ENCODE measurements around the gene AJAP1. TPM values are rescaled to one million over a fixed set of nuclear protein-coding genes. Genes with fewer than 3 reads are reported as not detected.

AJAP1 gene
- total RNA-seq, 1 experiment from 2014 or later, result not detected

DNA sequence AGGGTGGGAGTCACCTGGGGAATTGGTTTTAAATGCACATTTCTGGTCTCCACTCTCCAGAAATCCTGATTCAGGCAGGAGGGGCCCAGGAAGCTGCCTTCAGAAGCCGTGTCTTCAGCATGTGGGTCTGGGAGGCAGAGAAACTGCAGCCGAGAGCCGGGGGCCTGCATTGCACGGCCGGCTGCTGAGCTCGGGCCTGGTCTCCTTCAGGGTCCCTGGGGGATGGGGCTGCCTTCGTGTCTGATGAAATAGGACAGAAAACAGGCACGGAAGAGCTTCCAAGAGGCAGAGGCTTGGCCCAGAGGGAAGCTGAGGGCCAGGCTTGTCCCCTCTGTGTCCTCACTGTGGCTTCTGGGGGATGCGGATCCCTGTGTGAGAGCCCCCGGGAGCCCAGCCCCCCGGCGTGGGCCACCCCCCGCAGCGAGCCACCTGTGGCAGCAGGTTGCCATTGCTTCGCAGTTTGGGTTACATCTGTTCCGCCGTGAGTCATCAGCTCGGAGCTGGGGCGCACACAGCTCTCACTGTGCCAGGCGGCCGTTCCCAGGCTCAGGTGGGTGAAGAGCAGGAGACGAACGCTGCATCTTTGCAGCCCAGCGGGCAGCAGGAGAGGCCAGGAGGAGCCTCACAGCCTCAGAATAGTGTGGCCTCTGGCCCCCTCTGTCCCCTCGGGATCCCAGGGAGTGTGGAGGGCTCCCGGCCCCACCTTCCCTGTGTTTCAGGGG lies 72.4 kb downstream of the AJAP1 start:
- POLR2A ChIA-PET, result no interaction called here
- CTCF ChIA-PET, result no interaction called here
- no peaks in the 10 kb centered on the region for H3K36me3 ChIP-seq (ENCODE audit: control insufficient read depth, insufficient read depth, low read length)
- DNase-seq (ENCODE audit: low read depth, low spot score) (no peak), ATAC-seq (no peak)
- intact Hi-C loops (cut with micrococcal nuclease; ENCODE audit: unreplicated experiment), result no loop called here
- H3K4me3 ChIP-seq (ENCODE audit: low read depth in 2 of 2, low read length in 2 of 2), result no peak overlapping the region
- no peaks in the 10 kb centered on the region for H3K9me3 ChIP-seq (ENCODE audit: control insufficient read depth, insufficient read depth, low read depth, low read length)
- TF ChIP-seq SIN3A (IDR thresholded peaks at IDR 0.05; ENCODE audit: borderline replicate concordance, insufficient read depth, low read depth, low read length) (no peak), TCF7L2 (IDR thresholded peaks at IDR 0.05; ENCODE audit: low read depth, low read length) (no peak), POLR2AphosphoS5 (IDR thresholded peaks at IDR 0.05; ENCODE audit: low read depth, low read length) (no peak)
- TF ChIP-seq, protein P1, sequence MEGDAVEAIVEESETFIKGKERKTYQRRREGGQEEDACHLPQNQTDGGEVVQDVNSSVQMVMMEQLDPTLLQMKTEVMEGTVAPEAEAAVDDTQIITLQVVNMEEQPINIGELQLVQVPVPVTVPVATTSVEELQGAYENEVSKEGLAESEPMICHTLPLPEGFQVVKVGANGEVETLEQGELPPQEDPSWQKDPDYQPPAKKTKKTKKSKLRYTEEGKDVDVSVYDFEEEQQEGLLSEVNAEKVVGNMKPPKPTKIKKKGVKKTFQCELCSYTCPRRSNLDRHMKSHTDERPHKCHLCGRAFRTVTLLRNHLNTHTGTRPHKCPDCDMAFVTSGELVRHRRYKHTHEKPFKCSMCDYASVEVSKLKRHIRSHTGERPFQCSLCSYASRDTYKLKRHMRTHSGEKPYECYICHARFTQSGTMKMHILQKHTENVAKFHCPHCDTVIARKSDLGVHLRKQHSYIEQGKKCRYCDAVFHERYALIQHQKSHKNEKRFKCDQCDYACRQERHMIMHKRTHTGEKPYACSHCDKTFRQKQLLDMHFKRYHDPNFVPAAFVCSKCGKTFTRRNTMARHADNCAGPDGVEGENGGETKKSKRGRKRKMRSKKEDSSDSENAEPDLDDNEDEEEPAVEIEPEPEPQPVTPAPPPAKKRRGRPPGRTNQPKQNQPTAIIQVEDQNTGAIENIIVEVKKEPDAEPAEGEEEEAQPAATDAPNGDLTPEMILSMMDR (IDR thresholded peaks at IDR 0.05), result no peak
- TF ChIP-seq, protein P2, sequence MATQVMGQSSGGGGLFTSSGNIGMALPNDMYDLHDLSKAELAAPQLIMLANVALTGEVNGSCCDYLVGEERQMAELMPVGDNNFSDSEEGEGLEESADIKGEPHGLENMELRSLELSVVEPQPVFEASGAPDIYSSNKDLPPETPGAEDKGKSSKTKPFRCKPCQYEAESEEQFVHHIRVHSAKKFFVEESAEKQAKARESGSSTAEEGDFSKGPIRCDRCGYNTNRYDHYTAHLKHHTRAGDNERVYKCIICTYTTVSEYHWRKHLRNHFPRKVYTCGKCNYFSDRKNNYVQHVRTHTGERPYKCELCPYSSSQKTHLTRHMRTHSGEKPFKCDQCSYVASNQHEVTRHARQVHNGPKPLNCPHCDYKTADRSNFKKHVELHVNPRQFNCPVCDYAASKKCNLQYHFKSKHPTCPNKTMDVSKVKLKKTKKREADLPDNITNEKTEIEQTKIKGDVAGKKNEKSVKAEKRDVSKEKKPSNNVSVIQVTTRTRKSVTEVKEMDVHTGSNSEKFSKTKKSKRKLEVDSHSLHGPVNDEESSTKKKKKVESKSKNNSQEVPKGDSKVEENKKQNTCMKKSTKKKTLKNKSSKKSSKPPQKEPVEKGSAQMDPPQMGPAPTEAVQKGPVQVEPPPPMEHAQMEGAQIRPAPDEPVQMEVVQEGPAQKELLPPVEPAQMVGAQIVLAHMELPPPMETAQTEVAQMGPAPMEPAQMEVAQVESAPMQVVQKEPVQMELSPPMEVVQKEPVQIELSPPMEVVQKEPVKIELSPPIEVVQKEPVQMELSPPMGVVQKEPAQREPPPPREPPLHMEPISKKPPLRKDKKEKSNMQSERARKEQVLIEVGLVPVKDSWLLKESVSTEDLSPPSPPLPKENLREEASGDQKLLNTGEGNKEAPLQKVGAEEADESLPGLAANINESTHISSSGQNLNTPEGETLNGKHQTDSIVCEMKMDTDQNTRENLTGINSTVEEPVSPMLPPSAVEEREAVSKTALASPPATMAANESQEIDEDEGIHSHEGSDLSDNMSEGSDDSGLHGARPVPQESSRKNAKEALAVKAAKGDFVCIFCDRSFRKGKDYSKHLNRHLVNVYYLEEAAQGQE (IDR thresholded peaks at IDR 0.05; ENCODE audit: insufficient read depth in 1 of 2, low read depth in 2 of 2, low read length in 1 of 2), result no peak
- no peak overlapping the region for H3K27ac ChIP-seq (ENCODE audit: low read length)
- no TSS peak for BruUV-seq (replicated peaks)
- H3K4me1 ChIP-seq (ENCODE audit: control insufficient read depth, insufficient read depth, low read length), result no peaks in the 10 kb centered on the region
- in situ Hi-C loops (cut with HindIII; ENCODE audit: low pct_unique_long_range_greater_than_20kb, low sequenced_read_pairs), result no loop called here
- no peaks in the 10 kb centered on the region; the same call in 1 of the 2 replicates for H3K27me3 ChIP-seq (ENCODE audit: control insufficient read depth, insufficient read depth, low read length)

DNA sequence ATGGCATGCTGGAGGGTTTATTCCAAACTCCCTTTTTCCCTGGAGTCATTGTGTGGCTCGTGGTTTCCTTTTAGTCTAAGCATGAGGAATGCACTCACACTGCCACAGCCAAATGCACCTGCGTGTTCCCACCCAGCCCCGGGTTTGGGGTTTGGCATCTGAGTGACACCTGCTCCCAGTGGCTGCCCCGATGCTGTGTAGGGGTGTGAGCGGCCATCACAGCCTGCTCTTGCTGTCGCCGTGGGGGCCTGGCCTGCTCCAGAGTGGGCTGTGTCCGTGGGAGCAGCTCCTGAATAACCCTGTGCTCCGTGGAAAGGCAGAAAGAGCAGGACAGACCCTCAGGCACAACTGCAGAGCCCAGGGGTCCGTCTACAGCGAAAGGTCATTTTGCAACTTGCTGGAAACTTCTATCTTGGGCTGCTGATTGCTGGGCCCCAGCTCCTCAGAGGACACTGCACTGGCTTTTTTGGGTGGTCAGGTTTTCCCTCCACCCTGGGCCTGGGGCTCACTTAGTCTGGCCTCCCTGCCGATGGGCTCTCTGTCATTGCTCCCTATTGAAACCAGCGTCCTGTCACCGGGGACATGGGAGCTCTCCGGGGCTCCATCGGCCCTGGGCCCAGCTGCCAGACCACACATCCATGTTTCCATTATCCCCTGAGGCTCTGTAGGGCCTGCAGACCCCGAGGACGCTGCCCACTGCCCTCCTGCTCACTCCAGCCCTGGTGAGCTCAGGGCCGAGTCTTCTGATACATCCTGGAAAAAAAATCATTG lies 74.1 kb downstream of the AJAP1 start:
- Histone ChIP-seq H3K4me3 (ENCODE audit: low read depth in 2 of 2, low read length in 2 of 2) (no peak overlapping the region), H3K27ac (ENCODE audit: low read length) (no peak overlapping the region), H3K4me1 (ENCODE audit: control insufficient read depth, insufficient read depth, low read length) (no peaks in the 10 kb centered on the region), H3K9me3 (ENCODE audit: control insufficient read depth, insufficient read depth, low read depth, low read length) (no peaks in the 10 kb centered on the region), H3K36me3 (ENCODE audit: control insufficient read depth, insufficient read depth, low read length) (no peaks in the 10 kb centered on the region), H3K27me3 (ENCODE audit: control insufficient read depth, insufficient read depth, low read length) (no peaks in the 10 kb centered on the region; the same call in 1 of the 2 replicates)
- intact Hi-C loops (cut with micrococcal nuclease; ENCODE audit: unreplicated experiment), result no loop called here
- ChIA-PET CTCF (no interaction called here), POLR2A (no interaction called here)
- no TSS peak for BruUV-seq (replicated peaks)
- no peak for DNase-seq (ENCODE audit: low read depth, low spot score)
- in situ Hi-C loops (cut with HindIII; ENCODE audit: low pct_unique_long_range_greater_than_20kb, low sequenced_read_pairs), result no loop called here
- TF ChIP-seq, protein P2 (IDR thresholded peaks at IDR 0.05; ENCODE audit: insufficient read depth in 1 of 2, low read depth in 2 of 2, low read length in 1 of 2), result no peak
- no peak for TF ChIP-seq SIN3A (IDR thresholded peaks at IDR 0.05; ENCODE audit: borderline replicate concordance, insufficient read depth, low read depth, low read length)
- TF ChIP-seq, protein P1 (IDR thresholded peaks at IDR 0.05), result no peak
- TF ChIP-seq POLR2AphosphoS5 (IDR thresholded peaks at IDR 0.05; ENCODE audit: low read depth, low read length), result no peak
- TF ChIP-seq TCF7L2 (IDR thresholded peaks at IDR 0.05; ENCODE audit: low read depth, low read length), result no peak
- no peak for ATAC-seq

All from Panc1 (cell line).